ENCODE measurements around the gene TMEM247. TPM values are rescaled to one million over a fixed set of nuclear protein-coding genes. Genes with fewer than 3 reads are reported as not detected.

The TMEM247 gene
- total and polyA plus RNA-seq, 10 of the 15 experiments (the other 5 are each of a cell fraction or from before 2014, with no cell fraction given): not detected

- TF ChIP-seq TAF1 (IDR thresholded peaks at IDR 0.05; ENCODE audit: borderline replicate concordance, low read depth, low read length) (no peak), NFYA (IDR thresholded peaks at IDR 0.05; ENCODE audit: borderline replicate concordance, low read depth, low read length) (no peak), TCF3 (IDR thresholded peaks at IDR 0.05; ENCODE audit: borderline replicate concordance, insufficient read depth, low read depth, low read length) (no peak), SREBF2 (IDR thresholded peaks at IDR 0.05; ENCODE audit: low read length) (no peak), FOS (IDR thresholded peaks at IDR 0.05; ENCODE audit: borderline replicate concordance, extremely low read depth, insufficient read length) (no peak), MLLT1 (IDR thresholded peaks at IDR 0.05) (no peak), ZBTB11 (CRISPR knock-in tag; IDR thresholded peaks at IDR 0.05) (no peak), ZNF217 (IDR thresholded peaks at IDR 0.05) (no peak), RB1 (IDR thresholded peaks at IDR 0.05; ENCODE audit: borderline replicate concordance) (no peak), ELK1 (IDR thresholded peaks at IDR 0.05; ENCODE audit: low read depth, low read length) (no peak), NR2F1 (conservative IDR thresholded peaks at IDR 0.05) (no peak)
Measured at GRCh38 chr2:46508312-46508711, 28.9 kb downstream of the TMEM247 start (continued).

Data from GM12878 (cell line).